Erythroblast (primary cell): ENCODE data around the gene PNPLA1.

Experiments used
- GATA1 ChIP-seq: IDR thresholded peaks from 2 replicates; pipeline ENCODE4 v1.6.1; 2011; ENCODE audit warnings: low read depth, mild to moderate bottlenecking, control low read depth, low read length, moderate library complexity
- POLR2A ChIP-seq: IDR thresholded peaks from 2 replicates; pipeline ENCODE4 v1.6.1; 2011; ENCODE audit warnings: mild to moderate bottlenecking, low read length

DNA sequence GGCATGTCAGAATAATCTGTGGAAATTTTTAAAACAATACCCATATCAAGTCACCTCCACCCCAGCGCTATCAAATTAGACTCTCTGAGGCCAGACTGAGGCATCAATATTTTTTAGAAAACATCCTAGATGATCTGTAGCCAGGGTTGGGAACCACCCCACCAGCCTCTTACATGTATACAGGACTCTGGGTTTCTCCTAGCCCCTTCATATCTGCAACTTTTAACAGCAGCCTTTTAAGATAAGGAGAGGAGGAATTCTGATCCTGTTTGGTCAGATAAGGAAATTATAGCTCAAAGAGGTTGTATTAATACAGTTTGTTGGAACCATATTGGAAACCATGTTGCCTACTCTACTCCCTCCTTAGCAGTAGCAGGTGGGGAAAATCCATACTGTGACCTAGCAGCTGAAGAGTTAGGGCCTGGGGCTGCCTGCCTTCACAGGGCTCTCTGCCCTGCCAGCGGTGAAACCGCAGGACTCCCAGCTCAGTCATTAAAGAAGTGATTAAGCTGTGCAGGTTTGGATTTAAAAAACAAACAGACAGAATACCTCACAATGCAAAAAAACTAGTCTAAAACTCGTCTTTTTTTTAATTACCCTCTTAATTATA lies 43.3 kb upstream of the PNPLA1 start:
- TF ChIP-seq POLR2A (no peak), GATA1 (no peak)
